ENCODE results near the gene ZBP1.
A peak's percentile ranks its signal among the peaks of the same experiment; 100 is the strongest.

Gene ZBP1

DNA sequence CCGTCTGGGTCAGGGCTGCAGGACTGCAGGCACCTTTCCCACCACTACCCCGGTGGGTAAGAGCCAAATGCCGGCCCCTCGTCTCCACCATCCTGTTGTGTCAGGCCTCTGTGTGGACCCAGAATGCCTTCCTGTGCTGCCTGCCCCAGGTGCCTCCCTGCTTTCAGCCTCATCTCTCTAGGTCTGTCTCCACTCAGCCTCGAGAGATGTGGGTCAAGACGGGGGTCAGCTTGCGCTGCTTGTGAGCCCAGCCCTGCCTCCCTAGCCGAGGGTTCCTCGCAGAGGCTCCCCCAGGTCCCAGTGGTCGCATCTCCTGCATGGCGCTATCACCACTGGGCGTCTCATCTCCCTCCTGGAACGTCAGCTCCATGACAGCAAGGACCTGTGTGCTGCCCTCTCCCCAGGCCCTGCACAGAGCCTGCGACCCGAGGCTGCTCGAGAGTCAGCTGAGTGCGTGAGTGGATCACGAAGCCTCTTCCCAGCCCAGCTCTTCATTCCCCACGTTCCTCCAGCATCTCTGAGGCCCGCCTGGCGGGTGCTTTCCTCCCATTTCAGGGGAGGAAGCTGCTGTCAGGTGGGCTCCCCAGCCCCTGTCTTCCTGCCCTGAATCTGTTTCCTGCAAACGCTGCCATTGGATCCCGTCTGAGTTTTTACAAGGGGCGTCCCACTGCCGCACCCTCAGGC is 38.7 kb upstream of the ZBP1 start:
- DNase-seq (ENCODE audit: low read depth) = no peak

DNA sequence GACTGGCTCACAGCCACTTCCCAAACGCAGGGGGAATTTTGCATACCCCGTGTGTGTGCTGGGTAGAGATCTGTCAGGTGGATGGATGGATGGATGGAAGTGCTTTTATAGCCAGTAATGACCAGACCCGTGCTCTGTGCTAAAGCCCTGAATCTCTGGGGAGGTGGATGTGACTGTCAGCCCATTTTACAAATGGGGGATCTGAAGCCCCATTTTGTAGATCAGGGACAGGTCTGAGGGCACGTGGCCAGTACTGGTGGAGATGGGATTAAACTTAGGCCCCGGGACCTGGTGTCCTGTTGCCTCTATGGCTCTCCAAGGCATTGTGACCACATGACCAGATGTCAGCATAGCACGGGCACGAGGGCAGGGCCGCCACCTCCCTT is 38.2 kb upstream of the ZBP1 start:
- no peak for DNase-seq (ENCODE audit: low read depth)

DNA sequence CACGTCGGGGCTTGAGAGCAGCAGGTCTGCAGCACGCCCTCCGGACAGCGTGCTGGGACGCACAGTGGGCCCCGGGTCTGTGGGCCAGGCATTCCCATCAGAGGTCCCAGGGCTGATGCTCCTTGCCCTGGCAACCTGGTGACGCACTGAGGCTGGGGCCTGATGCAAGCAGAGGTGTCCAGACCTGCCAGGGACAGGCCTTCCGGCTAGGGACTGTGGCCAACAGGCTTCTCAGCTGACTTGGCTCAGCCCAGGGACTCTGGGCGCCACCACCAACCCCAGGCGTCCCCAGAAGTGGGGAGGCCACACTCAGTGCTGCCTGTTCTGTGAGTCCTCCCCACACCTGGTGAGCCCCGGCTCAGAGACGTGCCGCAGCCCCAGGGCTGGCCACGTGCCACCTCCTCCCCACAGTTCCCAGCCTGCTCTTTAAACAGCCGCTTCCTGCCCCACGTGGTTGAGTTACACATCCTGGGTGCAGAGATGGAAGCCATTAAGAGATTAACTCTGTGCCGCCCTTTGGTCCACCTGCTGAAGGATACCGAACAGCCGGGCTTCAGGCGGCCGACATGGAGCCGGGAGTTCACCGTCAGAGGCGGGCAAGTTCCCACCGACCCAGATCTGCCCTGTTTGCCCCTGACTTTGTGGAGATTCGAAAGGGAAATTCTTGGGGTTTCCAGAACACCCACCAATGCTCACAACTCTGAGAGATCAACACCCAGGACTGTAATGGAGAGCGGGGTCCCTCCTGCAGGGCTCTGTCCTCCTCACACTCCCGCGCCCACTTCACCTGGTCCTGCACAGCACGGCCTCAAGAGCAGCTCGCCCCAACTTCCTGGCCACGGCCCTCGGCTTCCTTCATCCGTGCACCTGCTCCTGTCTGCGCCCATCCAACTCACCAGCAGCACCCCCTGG is 37.6 kb upstream of the ZBP1 start:
- DNase-seq (ENCODE audit: low read depth) = peak; percentile 16

DNA sequence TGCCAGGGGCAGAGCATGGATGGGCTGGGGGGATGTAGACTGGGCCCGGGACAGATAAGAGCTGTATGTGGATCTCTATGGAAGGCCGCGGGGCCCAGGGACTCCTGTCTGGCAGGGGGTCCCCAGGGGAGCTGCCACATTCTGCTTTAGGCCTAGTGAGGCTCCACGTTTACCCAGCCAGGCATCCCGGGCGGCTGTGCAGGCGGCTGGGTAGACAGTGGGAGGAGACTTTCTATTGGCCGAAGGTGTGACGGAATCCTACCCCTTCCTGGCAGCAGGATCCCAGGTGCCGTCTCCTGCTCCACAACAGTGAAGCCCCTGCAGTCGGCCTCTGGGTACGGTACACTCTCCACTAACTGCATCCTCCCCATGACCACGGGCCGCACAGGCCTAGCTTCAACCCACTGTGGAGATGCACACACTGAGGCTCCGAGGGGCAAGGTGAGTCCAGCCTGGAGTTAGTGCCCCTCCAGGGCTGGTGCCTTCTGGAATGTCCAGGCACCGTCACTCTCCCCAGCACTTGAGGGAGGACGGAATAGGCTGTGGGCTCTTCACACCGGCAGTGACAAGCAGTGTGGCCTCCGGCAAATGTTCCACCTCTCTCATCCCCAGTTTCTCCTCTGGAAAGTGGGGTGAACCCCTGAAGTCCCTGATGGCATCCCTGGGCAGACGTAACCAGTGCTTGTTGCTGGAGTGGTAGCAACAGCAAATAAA is 36.8 kb upstream of the ZBP1 start:
- no peak for DNase-seq (ENCODE audit: low read depth)

DNA sequence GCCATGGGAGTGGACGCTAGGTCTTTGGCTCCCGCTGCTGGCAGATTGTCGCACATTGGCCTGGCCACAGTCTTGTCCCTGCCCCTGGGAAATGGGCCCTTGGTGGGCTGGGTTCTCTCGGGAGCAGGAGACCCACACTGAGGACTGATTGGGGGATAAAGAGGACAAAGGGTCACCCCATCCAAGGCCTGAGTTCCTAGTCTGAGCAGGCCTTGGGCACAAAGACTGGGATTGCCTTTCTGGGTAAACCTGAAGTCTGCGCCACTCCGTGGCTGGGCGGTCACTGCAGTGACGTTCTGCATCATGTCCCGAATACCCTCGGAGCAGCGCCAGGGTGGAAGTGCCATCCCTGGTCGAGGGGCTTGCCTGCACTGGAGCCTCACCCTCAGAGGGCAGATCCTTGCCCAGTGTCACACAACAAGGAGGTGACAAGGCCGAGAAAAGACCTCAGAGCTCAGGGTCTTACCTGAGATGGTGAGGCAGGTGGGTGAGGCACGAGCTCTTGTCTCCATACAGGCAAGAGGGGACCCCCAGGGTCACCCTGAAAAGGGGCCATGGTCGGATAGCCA is 36.1 kb upstream of the ZBP1 start:
- no peak for DNase-seq (ENCODE audit: low read depth)

DNA sequence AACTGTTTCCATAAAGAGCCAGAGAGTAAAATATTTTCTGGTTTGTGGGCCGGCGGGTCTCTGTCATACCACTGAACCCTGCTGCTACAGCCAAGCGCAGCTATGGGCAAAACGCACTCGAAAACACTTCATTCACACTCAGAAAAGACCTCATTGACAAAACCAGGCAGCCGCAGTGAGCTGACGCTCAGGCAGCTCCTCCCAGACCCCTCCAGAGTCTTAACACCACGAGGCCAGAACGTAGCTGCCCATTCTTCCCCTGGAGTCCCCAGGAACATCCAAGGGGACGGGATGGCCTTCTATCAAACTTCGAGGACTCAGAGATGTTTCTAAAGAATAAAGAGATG is 35.6 kb upstream of the ZBP1 start:
- DNase-seq (ENCODE audit: low read depth) = no peak

DNA sequence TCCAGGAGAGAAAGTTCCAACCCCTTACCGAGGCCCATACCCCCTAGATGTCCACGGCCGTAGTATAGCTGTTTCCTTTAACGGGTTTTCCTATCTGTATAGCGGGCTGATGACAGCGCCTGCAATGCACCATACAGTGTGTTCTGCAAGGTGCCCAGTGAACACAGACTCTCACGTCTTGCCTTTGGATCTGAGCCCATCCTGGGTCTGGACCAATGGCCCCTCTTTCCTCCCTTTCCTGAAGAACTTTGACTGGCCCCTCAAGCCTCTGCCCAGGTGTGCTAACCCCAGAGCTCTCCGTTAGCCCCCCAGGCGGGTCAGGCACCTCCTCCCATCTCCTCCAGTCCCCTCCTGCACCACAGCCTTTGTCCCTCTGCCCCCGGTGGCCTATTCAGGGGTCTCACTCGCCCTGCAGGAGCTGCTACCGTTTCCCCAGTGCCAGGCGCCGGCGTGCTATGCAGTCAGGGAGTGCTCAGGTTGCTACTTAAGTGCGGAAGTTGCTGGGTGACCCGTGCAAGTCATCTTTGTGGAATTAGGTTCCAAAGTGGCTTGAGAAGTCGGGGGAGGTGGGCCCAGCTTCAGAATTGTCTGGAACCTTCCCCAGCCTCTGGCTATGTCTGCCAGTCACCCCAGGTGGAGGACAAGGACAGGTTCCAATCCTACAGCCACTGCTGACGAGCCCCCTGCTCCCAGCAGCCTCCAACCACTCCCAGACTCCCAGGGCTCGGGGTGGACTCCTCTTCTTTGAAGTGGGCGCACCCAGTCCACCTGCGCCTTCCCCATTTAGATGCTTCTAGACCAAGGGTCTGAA is 35.0 kb upstream of the ZBP1 start:
- no peak for DNase-seq (ENCODE audit: low read depth)

DNA sequence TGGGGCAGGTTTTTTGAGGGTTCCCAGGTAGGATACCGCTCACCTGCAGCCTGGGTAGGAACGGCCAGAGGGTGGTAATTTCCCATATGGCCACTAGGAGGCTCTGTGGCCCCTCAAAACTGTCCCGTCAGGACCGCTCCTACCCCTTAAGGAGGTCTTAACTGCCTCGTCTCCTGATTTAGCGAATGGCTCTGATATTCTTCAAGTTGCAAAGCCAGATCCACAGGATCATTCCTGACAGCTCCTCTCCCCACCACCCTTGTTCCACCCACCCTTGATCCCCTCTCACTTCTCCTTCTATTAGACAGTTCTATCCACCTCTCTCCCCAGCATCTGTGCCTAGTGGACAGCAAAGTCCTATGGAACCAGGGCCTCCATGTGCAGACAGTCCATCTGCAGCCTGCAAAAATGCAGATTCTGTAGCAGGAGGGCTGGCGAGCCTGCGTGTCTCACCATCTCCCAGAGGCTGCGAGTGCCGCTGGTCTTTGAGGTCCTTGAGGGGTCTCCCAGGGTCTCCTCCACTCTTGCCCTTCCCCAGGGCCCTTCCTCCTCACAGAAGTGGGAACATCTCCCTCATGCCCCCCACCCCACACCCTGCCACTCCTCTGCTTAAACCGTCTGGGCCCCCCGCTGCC is 34.3 kb upstream of the ZBP1 start:
- peak; percentile 23 for DNase-seq (ENCODE audit: low read depth)

DNA sequence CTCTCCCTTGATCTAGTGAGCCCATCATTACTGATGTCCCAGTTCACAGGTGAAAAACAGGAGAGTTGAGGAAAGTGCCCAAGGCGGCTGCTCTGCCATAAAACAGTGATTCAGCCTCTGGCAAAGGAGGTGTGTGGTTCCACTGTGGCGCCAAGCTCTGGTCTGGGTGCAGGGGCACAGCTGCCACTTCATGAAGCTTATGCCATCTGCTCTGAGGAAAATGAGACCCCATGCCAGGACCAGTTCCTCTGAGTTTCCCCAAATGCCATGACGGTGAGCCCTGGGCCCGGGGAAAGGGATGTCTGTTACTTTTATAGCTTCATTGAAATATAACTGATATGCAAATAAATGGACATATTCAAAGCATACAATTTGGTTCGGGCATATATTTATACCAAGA is 33.7 kb upstream of the ZBP1 start:
- DNase-seq (ENCODE audit: low read depth) = no peak

DNA sequence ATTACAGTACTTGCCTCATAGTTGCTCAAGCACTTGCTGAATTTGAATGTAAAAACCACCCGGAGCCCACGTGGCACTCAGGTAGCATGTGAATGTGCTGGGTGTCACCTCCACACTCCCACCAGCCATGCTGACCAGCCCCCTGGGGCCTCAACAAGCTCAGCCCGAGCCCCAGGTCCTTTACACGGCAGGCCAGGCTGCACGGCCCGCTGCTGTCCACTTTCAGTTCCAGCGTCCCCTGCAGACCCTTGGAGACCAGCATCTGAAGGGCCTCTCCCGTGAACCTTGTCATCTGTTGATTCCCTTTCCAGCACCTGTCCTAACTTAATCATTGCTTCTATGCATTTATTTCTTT is 33.3 kb upstream of the ZBP1 start:
- DNase-seq (ENCODE audit: low read depth) = no peak

DNA sequence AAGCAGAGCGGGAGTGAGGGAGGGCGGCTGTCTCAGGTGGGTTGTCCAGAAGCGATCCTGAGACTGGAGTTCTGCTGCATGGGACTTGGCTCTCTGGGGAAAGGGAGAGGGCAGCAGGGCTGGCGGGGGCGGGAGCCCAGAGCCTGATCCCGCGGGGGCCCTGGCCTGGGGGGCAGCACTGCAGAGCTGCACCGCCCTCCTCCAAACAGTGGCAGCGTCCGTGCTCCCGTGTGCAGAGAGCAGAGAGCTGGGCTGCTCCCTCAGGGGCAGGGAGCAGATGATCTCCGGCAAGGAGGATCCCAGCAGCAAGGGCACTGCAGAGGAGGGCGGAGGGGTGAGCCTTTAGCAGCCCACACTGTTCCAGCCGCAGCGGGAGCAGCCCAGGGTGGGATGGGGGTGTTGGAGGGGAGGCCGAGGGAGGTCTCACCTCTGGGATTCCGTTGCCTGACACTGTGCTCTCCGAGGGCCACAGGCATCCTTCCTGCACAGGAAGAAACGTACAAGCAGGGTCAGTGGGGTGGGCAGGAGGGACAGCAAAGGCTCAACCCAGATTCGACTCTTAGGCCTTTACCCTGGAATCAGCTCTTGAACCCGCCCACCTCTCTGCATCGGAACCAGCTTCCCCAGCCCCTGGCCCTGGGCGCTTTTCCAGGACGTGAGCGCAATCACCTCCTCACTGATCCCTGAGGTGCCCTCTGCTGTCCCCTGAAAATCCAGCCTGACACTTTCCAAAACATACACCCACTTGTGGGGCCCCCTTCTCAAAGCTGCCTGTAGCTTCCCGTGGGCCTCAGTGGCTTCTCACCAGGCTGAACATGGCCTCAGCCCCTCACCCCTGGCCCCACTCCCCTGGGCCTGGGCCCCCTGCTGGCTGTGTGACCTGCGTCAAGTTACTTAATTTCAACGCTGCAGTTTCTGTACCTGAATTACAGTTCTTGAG is 32.6 kb upstream of the ZBP1 start:
- DNase-seq (ENCODE audit: low read depth) = no peak

DNA sequence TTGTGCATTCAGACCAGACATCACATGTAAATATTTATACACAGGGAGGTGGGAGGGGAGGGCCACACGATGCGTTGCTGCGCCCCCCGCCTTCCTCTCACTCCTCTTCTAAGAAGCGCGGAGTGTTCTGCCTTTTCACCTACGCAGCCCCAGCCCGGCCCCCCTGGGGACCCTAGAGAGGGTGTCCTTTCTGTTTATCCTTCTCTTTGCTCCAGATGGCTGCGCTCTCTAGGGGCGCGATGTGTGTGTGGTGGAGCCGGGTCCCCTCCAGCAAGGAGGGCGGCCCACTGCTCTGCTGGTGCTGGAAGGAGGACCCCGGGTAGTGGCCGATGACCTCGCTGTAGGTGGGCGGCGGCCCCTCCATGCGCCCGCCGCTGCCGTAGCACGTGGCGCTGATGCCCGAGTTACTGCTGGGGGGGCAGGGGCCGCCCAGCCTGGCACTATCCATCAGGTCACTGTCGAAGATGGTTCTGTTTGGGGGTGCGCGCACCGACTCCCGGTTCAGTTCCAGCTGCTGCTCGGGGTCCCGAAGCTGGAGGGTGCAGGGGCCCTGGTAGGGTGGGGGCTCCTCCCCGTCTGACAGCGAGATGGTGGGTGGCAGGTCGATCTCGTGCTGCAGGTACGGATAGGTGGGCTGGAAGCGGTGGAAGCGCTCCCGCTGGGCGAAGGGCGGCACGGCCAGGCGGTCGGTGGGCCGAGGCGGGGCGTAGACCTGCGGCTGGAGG is 31.8 kb upstream of the ZBP1 start:
- no peak for DNase-seq (ENCODE audit: low read depth)

DNA sequence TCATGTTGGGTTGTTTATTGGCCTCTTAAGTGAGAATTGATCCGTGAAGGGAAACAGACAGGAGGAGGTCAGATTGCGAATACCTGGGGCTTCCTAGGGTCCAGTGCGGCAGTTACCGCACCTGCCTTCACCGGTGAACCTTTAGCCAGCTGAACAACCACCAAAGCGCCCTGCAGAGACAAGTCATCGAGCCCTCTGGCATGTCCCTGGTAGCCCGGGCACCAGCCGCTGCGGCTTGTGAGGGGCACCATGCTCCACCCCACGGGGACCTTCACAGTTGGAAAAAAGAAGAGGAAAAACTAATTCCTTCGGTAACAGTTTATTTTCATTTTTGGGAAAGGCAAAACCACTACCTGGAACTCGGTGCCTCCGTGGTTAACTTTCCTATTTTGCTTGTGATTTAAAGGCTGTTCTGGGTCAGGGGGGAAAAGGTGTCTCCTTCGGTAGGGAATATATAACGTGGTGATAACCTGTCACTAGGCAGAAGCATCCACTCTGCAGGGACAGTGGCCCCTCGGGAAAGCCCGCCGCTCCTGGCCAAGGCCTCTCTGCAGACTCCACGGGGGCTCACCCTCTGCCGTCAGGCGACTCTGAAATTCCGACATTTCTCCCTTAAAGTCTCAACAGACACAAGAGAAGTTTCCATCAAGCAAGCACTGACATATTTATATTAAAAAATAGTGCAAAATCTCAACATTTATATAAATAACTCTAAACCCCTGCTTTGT is 30.7 kb upstream of the ZBP1 start:
- no peak for DNase-seq (ENCODE audit: low read depth)

DNA sequence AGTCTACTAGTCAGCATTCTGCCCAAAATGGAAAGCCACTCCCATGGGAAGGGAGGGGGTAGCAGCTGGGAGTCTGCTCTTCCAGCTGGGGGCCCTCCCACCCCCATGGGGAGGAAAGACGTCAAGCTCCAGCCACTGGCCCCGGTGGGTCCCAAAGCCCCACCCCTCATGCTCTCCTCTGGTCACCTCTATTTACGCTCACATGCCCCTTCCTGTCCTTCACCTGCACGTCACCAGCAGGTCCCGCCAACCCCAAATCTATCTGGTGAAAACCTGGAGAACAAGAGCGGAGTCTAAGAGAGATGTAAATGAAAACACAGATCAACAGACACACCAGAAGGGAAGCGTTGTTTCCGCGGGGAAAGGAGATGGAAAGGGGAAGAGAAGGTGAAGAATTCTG is 30.0 kb upstream of the ZBP1 start:
- no peak for DNase-seq (ENCODE audit: low read depth)

DNA sequence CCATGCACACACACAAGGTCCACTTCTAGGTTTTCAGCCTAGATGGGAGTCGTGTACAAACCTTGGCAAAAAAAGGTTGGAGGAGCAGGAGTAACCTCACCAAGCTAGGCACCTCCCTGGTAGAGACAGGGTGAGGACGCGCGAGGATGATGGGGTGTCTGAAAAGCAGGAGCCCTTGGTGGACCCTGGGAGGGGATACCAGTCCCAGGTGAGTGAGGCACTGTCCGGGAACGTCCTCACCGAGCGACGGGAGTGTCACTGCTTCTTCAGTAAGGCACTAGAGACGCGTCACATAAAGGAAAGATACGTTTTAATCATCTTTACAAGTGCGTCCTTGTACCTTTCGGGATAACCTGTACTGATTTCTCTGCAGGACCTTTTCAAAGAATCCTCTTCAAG is 29.4 kb upstream of the ZBP1 start:
- DNase-seq (ENCODE audit: low read depth) = no peak

DNA sequence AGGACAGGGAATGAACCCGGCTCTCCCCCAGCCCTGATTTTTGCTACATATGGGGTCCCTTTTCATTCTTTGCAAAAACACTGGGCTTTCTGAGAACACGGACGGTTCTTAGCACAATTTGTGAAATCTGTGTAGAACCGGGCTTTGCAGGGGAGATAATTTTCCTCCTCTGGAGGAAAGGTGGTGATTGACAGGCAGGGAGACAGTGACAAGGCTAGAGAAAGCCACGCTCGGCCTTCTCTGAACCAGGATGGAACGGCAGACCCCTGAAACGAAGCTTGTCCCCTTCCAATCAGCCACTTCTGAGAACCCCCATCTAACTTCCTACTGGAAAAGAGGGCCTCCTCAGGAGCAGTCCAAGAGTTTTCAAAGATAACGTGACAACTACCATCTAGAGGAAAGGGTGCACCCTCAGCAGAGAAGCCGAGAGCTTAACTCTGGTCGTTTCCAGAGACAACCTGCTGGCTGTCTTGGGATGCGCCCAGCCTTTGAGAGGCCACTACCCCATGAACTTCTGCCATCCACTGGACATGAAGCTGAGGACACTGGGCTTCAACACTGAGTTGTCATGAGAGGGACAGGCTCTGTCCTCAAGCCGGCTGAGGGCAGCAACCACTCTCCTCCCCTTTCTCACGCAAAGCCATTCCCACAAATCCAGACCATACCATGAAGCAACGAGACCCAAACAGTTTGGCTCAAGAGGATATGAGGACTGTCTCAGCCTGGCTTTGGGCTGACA is 28.8 kb upstream of the ZBP1 start:
- no peak for DNase-seq (ENCODE audit: low read depth)

DNA sequence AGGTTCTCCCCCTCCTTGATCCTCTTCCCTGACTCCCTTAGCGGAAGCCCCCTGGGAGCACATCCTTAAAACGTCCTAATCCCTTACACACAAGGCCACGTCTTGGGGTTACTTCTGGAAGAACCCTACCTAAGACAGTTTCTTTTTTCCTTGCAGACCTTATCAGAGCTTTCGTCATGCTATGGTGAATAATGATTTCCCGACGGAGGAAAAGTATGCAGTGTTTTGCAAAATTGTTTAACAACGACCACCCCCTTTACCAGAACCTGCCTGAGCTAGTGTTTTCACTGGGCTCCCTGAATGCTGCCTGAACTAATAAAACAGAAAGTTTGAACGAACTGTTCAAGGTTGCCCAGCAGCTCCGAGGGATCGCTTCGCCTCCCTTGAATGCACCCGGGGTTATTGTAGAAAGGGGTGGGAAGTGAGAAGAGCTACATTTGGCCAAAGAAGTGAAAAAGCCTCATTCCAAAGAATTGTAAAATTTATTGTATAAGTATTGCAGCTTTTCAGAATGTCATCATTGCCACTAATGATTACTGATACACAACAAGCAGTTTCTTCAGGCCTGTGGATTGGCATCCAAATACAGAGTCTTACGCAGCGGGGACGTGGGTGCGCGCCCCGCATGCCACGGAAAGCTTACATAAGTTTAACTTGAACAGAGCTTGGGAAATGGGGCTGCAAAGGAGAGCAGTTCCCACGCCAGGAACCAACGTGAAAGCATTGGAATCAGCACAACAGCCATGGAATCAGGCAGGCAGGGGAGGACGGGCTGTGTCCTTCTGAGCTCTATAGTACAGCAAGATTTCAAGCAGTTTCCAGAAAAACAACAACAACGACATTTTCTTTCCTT is 27.9 kb upstream of the ZBP1 start:
- no peak for DNase-seq (ENCODE audit: low read depth)

All from activated gamma-delta T cell treated with anti-CD3 and anti-CD28 coated beads, Interleukin-2, amount 50 U/mL, for 16 hours (primary cell).